ENCODE data around the gene NKTR.
"Not testable (repeated sequence)": the region's sequence is repeated elsewhere in the genome, so short reads cannot be mapped to it uniquely, and the experiment has no call there.

NKTR gene

GRCh38 chr3:42600111-42600957, at the start of gene NKTR:
NKTR (plus strand) TSS chr3:42600686; CDS start chr3:42601007, 321 bp downstream.
- in situ Hi-C loops (cut with MboI; ENCODE audit: low sequenced_read_pairs): no loop called here

- in situ Hi-C loops (cut with MboI; ENCODE audit: low sequenced_read_pairs): no loop called here
Observed at GRCh38 chr3:42552830-42553229, 47.7 kb upstream of the NKTR start.

GRCh38 chr3:42556089-42556632, 44.3 kb upstream of the NKTR start:
- in situ Hi-C loops (cut with MboI; ENCODE audit: low sequenced_read_pairs): no loop called here

- in situ Hi-C loops (cut with MboI; ENCODE audit: low sequenced_read_pairs): not testable (repeated sequence)
Observed at GRCh38 chr3:42556817-42557216, 43.7 kb upstream of the NKTR start.

- in situ Hi-C loops (cut with MboI; ENCODE audit: low sequenced_read_pairs): no loop called here
Observed at GRCh38 chr3:42557854-42558253, 42.6 kb upstream of the NKTR start.

- in situ Hi-C loops (cut with MboI; ENCODE audit: low sequenced_read_pairs): no loop called here
Observed at GRCh38 chr3:42562047-42562907, 38.2 kb upstream of the NKTR start.

- in situ Hi-C loops (cut with MboI; ENCODE audit: low sequenced_read_pairs): no loop called here
Observed at GRCh38 chr3:42569593-42570142, 30.8 kb upstream of the NKTR start.

- in situ Hi-C loops (cut with MboI; ENCODE audit: low sequenced_read_pairs): no loop called here
Observed at GRCh38 chr3:42572278-42572677, 28.2 kb upstream of the NKTR start.

GRCh38 chr3:42575137-42575741, 25.2 kb upstream of the NKTR start:
- in situ Hi-C loops (cut with MboI; ENCODE audit: low sequenced_read_pairs): no loop called here

- in situ Hi-C loops (cut with MboI; ENCODE audit: low sequenced_read_pairs): no loop called here
Observed at GRCh38 chr3:42578054-42578453, 22.4 kb upstream of the NKTR start.

- in situ Hi-C loops (cut with MboI; ENCODE audit: low sequenced_read_pairs): not testable (repeated sequence)
Observed at GRCh38 chr3:42579346-42579745, 21.1 kb upstream of the NKTR start.

- in situ Hi-C loops (cut with MboI; ENCODE audit: low sequenced_read_pairs): no loop called here
Observed at GRCh38 chr3:42581400-42581708, 19.1 kb upstream of the NKTR start.

GRCh38 chr3:42581709-42582473, 18.6 kb upstream of the NKTR start, which contains the start of gene SEC22C:
SEC22C (minus strand) TSS chr3:42581967; CDS start chr3:42569046, 12,921 bp downstream.
- in situ Hi-C loops (cut with MboI; ENCODE audit: low sequenced_read_pairs): no loop called here

GRCh38 chr3:42582474-42583070, 17.9 kb upstream of the NKTR start:
- in situ Hi-C loops (cut with MboI; ENCODE audit: low sequenced_read_pairs): no loop called here

GRCh38 chr3:42588625-42589024, 11.9 kb upstream of the NKTR start:
- in situ Hi-C loops (cut with MboI; ENCODE audit: low sequenced_read_pairs): no loop called here

- in situ Hi-C loops (cut with MboI; ENCODE audit: low sequenced_read_pairs): no loop called here
Observed at GRCh38 chr3:42589382-42590109, 10.9 kb upstream of the NKTR start.

- in situ Hi-C loops (cut with MboI; ENCODE audit: low sequenced_read_pairs): no loop called here
Observed at GRCh38 chr3:42590989-42591756, 9.3 kb upstream of the NKTR start.

GRCh38 chr3:42591811-42592210, 8.7 kb upstream of the NKTR start:
- in situ Hi-C loops (cut with MboI; ENCODE audit: low sequenced_read_pairs): no loop called here

All from hTERT RPE-1 (cell line).